Upper lobe of left lung (tissue), 6 donors: ENCODE results near the gene NCBP1. TPM values are rescaled to one million over a fixed set of nuclear protein-coding genes. Genes with fewer than 3 reads are reported as not detected.

Experiments used
- ATAC-seq, 2 donors: fragments of 200-7000 bp; cut with Tn5 transposase; one replicate each; pipeline ENCODE4 v1.9.1; 2022; ENCODE audit warnings: mild to moderate bottlenecking in 2 of 2, moderate library complexity in 2 of 2; ENCODE audit not compliant: low FRiP score in 2 of 2
- DNase-seq, 2 donors: peaks; one replicate each; pipeline ENCODE4 v3.0.0-alpha.2; 2019 to 2020
- H3K27ac ChIP-seq, 4 donors: fragments of 200-600 bp; sonication (generic); one replicate each; pipeline ENCODE4 v1.5.1; 2016 to 2019
- H3K27me3 ChIP-seq, 4 donors: fragments of 200-600 bp; sonication (generic); one replicate each; pipeline ENCODE4 v1.5.1; 2017 to 2019
- H3K36me3 ChIP-seq, 4 donors: fragments of 200-600 bp; sonication (generic); one replicate each; pipeline ENCODE4 v1.5.1; 2016 to 2019
- H3K4me1 ChIP-seq, 4 donors: fragments of 200-600 bp; sonication (generic); one replicate each; pipeline ENCODE4 v1.5.1; 2018 to 2019
- H3K4me3 ChIP-seq, 4 donors: fragments of 200-600 bp; sonication (generic); one replicate each; pipeline ENCODE4 v1.5.1; 2017 to 2019; ENCODE audit warnings: mild to moderate bottlenecking in 2 of 4, moderate library complexity in 1 of 4
- H3K9me3 ChIP-seq, 4 donors: fragments of 200-600 bp; sonication (generic); one replicate each; pipeline ENCODE4 v1.5.1; 2018 to 2019
- EP300 ChIP-seq, 4 donors: sonication (generic); formaldehyde crosslinking; IDR thresholded peaks; one replicate each; pipeline ENCODE4 v1.5.1; 2017; ENCODE audit warnings: antibody characterized with exemption in 4 of 4, control low read depth in 2 of 4
- POLR2A ChIP-seq, 4 donors: fragments of 450-650 bp; IDR thresholded peaks; one replicate each; pipeline ENCODE4 v1.5.1; 2016 to 2017; ENCODE audit warnings: antibody characterized with exemption in 4 of 4, mild to moderate bottlenecking in 2 of 4
- POLR2AphosphoS5 ChIP-seq, 2 donors: sonication (generic); formaldehyde crosslinking; IDR thresholded peaks; one replicate each; pipeline ENCODE4 v1.5.1; 2017; ENCODE audit warnings: antibody characterized with exemption in 2 of 2
- WGBS, 2 donors: methylation state at CpG; one replicate each; pipeline ENCODE4 v1.1.5; 2017 to 2018; 5-methylcytosine and 5-hydroxymethylcytosine counted together
- total RNA-seq, 6 donors: library from RNA; depleted of rRNA in 4 of 6; stranded (reverse); fragments of >200 nt in 4 of 6; gene quantifications; one replicate each; pipeline versions ENCODE4 v1.1.0 to v1.2.1, GENCODE V29; 2016 to 2021
- TF ChIP-seq, protein P1 (sequence below), 6 experiments: fragments of 450-650 bp in 4 of 6; fragments of 200-600 bp in 2 of 6; sonication (generic) in 2 of 6; IDR thresholded peaks; one replicate each; pipeline ENCODE4 v1.5.1; 2016 to 2019; ENCODE audit warnings: antibody characterized with exemption in 6 of 6
- donor health status: DM: no; HTN: no; CAD: no; lungs with moderate emphysema.
- donor health status: DM: no; HTN: yes; CAD: no; lungs with severe emphysema.

NCBP1 gene
- total RNA-seq, 6 donors from 2014 or later = 16.3 to 51.3 (median 22.1) TPM

DNA sequence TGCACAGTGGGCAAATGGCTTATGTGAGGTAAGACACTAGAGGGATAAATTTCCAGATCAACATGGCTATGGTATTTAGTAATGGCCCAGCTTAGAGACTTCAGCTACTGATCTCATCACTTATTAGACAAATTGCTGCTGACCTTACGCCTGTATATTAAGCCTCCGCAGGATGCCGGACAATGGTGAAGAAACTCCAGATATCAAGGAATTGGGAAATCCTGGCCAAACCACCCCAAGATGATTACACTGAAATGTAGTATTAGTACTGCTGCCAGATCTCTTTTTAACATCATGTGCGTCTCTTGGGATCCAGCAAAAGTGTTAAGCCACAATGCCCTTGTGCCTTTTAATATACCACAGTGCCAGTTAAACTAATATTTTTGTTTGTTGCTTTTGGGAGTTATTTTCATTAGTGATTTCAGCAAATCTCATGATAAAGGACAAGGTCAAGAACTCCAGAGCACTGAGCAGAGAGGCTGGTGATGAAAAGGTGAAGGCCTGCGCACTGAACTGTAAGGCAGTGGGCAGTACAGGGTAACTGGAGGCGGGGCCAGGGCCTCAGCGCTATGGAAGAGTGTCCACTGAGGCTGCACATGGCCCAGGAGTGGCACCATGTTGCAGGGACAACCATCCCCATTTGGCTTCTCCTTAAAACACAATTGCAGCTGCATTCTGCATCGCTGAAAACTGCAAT is 32.9 kb upstream of the NCBP1 start:
- WGBS, 2 donors = 93 to 95% methylated on average over 7 to 8 of the region's 8 CpGs
- DNase-seq = no peak
- peaks cover 31 to 59% (median 48%) of the 10 kb centered on the region in 4 donors for H3K36me3 ChIP-seq
- H3K4me3 ChIP-seq = no peak overlapping the region
- H3K9me3 ChIP-seq = no peaks in the 10 kb centered on the region
- ATAC-seq = no peak
- H3K27me3 ChIP-seq = no peaks in the 10 kb centered on the region
- TF ChIP-seq POLR2A (IDR thresholded peaks at IDR 0.05) (no peak), EP300 (IDR thresholded peaks at IDR 0.05) (no peak), POLR2AphosphoS5 (IDR thresholded peaks at IDR 0.05) (no peak)
- TF ChIP-seq, protein P1, sequence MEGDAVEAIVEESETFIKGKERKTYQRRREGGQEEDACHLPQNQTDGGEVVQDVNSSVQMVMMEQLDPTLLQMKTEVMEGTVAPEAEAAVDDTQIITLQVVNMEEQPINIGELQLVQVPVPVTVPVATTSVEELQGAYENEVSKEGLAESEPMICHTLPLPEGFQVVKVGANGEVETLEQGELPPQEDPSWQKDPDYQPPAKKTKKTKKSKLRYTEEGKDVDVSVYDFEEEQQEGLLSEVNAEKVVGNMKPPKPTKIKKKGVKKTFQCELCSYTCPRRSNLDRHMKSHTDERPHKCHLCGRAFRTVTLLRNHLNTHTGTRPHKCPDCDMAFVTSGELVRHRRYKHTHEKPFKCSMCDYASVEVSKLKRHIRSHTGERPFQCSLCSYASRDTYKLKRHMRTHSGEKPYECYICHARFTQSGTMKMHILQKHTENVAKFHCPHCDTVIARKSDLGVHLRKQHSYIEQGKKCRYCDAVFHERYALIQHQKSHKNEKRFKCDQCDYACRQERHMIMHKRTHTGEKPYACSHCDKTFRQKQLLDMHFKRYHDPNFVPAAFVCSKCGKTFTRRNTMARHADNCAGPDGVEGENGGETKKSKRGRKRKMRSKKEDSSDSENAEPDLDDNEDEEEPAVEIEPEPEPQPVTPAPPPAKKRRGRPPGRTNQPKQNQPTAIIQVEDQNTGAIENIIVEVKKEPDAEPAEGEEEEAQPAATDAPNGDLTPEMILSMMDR (IDR thresholded peaks at IDR 0.05) = no peak
- H3K4me1 ChIP-seq = peaks cover 0 to 8% (median 6%) of the 10 kb centered on the region in 4 donors
- H3K27ac ChIP-seq = no peak overlapping the region

DNA sequence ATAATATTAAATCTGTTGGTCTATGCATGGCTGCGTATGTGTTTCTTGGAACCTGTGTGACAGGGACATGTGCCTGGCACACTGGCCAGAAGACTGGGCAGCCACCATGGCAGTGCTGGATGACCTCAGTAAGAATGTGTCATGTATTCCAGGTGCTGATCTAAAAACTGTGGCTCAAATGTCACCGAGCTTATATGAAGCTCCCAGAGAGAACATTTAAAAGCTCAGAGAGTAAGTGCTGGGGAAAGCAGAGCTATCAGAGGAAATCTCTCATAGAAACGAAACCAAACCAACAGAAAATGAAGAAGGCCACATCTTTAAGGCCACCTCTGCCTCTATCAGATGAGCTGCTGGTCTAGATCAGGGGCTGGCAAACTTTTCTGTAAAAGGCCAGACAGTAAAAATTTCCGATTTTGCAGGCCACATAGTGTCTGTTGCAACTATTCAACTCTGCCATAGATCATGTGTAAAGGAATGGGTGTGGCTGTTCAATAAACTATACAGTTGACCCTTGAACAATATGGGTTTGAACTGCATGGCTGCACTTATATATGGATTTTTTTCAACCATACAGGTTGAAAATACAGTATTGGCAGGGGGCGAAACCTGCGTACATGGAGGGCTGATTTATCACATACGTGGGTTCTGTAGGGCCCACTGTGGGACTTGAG is 32.3 kb upstream of the NCBP1 start:
- no peak for DNase-seq
- Histone ChIP-seq H3K9me3 (no peaks in the 10 kb centered on the region), H3K27ac (no peak overlapping the region), H3K4me3 (no peak overlapping the region), H3K36me3 (peaks cover 31 to 66% (median 50%) of the 10 kb centered on the region in 4 donors), H3K27me3 (no peaks in the 10 kb centered on the region), H3K4me1 (peaks cover 0 to 8% (median 6%) of the 10 kb centered on the region in 4 donors)
- 96 to 98% methylated on average over 7 of the region's 7 CpGs for WGBS, 2 donors
- TF ChIP-seq EP300 (IDR thresholded peaks at IDR 0.05) = no peak
- TF ChIP-seq POLR2AphosphoS5 (IDR thresholded peaks at IDR 0.05) = no peak
- TF ChIP-seq, protein P1 (IDR thresholded peaks at IDR 0.05) = no peak
- no peak for TF ChIP-seq POLR2A (IDR thresholded peaks at IDR 0.05)
- no peak for ATAC-seq

DNA sequence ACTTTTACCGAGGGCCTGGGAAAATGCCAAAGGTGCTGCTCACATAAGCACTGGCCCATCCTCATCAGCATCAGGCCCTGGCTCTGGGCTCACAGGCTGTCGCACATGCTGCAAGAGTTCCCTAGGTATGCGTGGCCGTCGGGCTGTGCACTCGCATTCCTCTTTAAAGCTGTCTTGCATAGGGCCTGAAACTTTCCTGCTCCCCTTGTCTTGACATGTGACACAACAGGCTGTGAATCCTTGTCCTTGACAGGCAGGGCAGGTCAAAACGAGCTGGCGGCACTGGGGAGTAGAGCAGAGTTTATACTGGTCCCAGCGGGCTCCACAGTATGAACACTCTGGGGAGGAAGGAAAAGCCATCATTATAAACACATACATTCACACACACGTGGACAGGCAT is 31.2 kb upstream of the NCBP1 start:
- Histone ChIP-seq H3K9me3 (no peaks in the 10 kb centered on the region), H3K27me3 (no peaks in the 10 kb centered on the region), H3K4me3 (no peak overlapping the region), H3K36me3 (peaks cover 31 to 75% (median 50%) of the 10 kb centered on the region in 4 donors), H3K27ac (peak overlapping the region in 1 of 4 donors; percentile 15), H3K4me1 (peaks cover 0 to 8% (median 6%) of the 10 kb centered on the region in 4 donors)
- TF ChIP-seq POLR2A (IDR thresholded peaks at IDR 0.05) (no peak), EP300 (IDR thresholded peaks at IDR 0.05) (no peak), POLR2AphosphoS5 (IDR thresholded peaks at IDR 0.05) (no peak)
- TF ChIP-seq, protein P1 (IDR thresholded peaks at IDR 0.05) = no peak
- ATAC-seq (no peak), DNase-seq (no peak)
- 82 to 85% methylated on average over 10 of the region's 10 CpGs for WGBS, 2 donors

DNA sequence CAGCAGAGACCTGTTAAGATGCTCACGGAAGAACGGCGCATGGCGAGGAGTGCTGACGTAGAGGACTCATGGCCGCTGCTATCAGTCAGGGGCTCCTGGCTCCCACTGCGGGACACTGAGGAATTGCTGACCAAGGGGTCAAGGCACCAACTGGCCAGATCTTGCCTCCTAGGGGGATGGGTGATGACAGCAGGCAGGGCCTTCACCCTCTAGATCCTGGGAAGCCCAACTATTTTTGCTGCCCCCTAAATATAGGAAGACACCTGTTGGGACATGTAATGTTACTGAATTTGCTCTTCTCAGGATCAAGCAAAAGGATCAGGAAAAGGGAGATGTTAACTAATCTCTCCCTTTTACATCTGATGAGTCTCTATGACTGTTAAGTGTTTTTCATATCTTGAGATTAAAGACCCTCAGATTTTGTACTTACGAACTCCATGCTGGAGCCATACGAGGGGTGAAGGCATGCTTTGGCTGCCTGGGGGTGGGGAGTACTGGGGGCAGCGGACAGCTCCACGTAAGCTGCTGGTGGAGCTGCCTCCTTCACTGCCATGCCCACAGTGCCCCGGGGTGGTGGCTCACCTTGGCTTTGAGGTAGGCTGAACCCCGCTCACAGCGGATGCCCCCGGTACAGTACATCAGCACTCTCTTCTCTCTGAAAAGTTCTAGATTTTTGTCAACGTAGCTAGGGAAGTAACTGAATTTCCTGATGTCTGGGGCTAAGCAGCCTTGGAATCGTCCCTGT is 28.5 kb upstream of the NCBP1 start:
- Histone ChIP-seq H3K36me3 (peaks cover 30 to 87% (median 54%) of the 10 kb centered on the region in 4 donors), H3K9me3 (no peaks in the 10 kb centered on the region), H3K4me3 (no peak overlapping the region), H3K4me1 (no peaks in the 10 kb centered on the region), H3K27ac (no peak overlapping the region), H3K27me3 (no peaks in the 10 kb centered on the region)
- TF ChIP-seq POLR2AphosphoS5 (IDR thresholded peaks at IDR 0.05) = no peak
- TF ChIP-seq, protein P1 (IDR thresholded peaks at IDR 0.05) = no peak
- TF ChIP-seq POLR2A (IDR thresholded peaks at IDR 0.05) = no peak
- TF ChIP-seq EP300 (IDR thresholded peaks at IDR 0.05) = no peak
- DNase-seq (no peak), ATAC-seq (no peak)
- 82 to 97% methylated on average over 16 to 17 of the region's 17 CpGs for WGBS, 2 donors
